Coronary artery (tissue), 2 donors: ENCODE data around the gene PIP4K2B.

ENCODE experiments used
- DNase-seq: peaks from one replicate; pipeline ENCODE4 v3.0.0-alpha.2; 2017; ENCODE audit warnings: low spot score
- H3K27ac ChIP-seq, 2 donors: fragments of 200-600 bp; sonication (generic); one replicate each; pipeline ENCODE4 v1.5.1; 2016 to 2019
- H3K4me3 ChIP-seq: fragments of 200-600 bp; sonication (generic); 2 replicates; pipeline ENCODE4 v1.5.1; 2016; ENCODE audit warnings: mild to moderate bottlenecking, moderate library complexity
- CTCF ChIP-seq: fragments of 200-600 bp; sonication (generic); IDR thresholded peaks from one replicate; pipeline ENCODE4 v1.5.1; 2019; ENCODE audit warnings: antibody characterized with exemption

The PIP4K2B gene

GRCh38 chr17:38777641-38778250 lies 21.6 kb downstream of the PIP4K2B start:
- no peak for TF ChIP-seq CTCF
- Histone ChIP-seq H3K27ac (no peak overlapping the region), H3K4me3 (no peak overlapping the region)
- DNase-seq, result no peak

- no peak for DNase-seq
- Histone ChIP-seq H3K4me3 (no peak overlapping the region), H3K27ac (no peak overlapping the region)
- TF ChIP-seq CTCF, result no peak
Measured at GRCh38 chr17:38773258-38773657, 26.1 kb downstream of the PIP4K2B start.

GRCh38 chr17:38768417-38768816 lies 30.9 kb downstream of the PIP4K2B start:
- DNase-seq, result no peak
- no peak for TF ChIP-seq CTCF
- no peak overlapping the region for H3K27ac ChIP-seq
- H3K4me3 ChIP-seq, result no peak overlapping the region

GRCh38 chr17:38766341-38766740 lies 33.0 kb downstream of the PIP4K2B start:
- no peak overlapping the region for H3K27ac ChIP-seq
- no peak for TF ChIP-seq CTCF
- H3K4me3 ChIP-seq, result no peak overlapping the region
- DNase-seq, result no peak

GRCh38 chr17:38762231-38762630 lies 37.1 kb downstream of the PIP4K2B start:
- H3K27ac ChIP-seq, result no peak overlapping the region
- H3K4me3 ChIP-seq, result no peak overlapping the region
- TF ChIP-seq CTCF, result no peak
- no peak for DNase-seq

- DNase-seq, result no peak
- no peak overlapping the region for H3K4me3 ChIP-seq
- H3K27ac ChIP-seq, result no peak overlapping the region
- TF ChIP-seq CTCF, result no peak
Measured at GRCh38 chr17:38761612-38762011, 37.7 kb downstream of the PIP4K2B start.

GRCh38 chr17:38753071-38753506 lies 46.3 kb downstream of the PIP4K2B start:
- Histone ChIP-seq H3K4me3 (peak overlapping the region; percentile 84), H3K27ac (peak overlapping the region; percentile 77 to 90)
- DNase-seq, result no peak
- no peak for TF ChIP-seq CTCF
